ENCODE results near the gene HRH1. TPM values are rescaled to one million over a fixed set of nuclear protein-coding genes. Genes with fewer than 3 reads are reported as not detected.

HRH1 gene
- total RNA-seq, 3 donors from 2014 or later (not counting 1 experiment from before 2014, with no cell fraction given), result not detected

- H3K4me3 Mint-ChIP-seq, result peak overlapping the region; percentile 1
- no peaks in the 10 kb centered on the region for H3K27me3 ChIP-seq (ENCODE audit: control insufficient read depth, insufficient read depth, low read length)
- DNase-seq, result no peak
- H3K9me3 ChIP-seq (ENCODE audit: control insufficient read depth, insufficient read depth, low read length), result peaks cover 5% of the 10 kb centered on the region
- intact Hi-C loops (cut with micrococcal nuclease), result loop anchor here (5.0 kb wide), 1 partner anchor 368 kb away; the partner anchor contains the start of gene VGLL4
- H3K4me1 Mint-ChIP-seq, result peaks cover 31 to 51% of the 10 kb centered on the region in 2 donors
- no peak overlapping the region for H3K4me3 ChIP-seq (ENCODE audit: low read length)
- H3K27me3 Mint-ChIP-seq (ENCODE audit: low read depth in 2 of 2), result no peaks in the 10 kb centered on the region
- TF ChIP-seq, protein P1, sequence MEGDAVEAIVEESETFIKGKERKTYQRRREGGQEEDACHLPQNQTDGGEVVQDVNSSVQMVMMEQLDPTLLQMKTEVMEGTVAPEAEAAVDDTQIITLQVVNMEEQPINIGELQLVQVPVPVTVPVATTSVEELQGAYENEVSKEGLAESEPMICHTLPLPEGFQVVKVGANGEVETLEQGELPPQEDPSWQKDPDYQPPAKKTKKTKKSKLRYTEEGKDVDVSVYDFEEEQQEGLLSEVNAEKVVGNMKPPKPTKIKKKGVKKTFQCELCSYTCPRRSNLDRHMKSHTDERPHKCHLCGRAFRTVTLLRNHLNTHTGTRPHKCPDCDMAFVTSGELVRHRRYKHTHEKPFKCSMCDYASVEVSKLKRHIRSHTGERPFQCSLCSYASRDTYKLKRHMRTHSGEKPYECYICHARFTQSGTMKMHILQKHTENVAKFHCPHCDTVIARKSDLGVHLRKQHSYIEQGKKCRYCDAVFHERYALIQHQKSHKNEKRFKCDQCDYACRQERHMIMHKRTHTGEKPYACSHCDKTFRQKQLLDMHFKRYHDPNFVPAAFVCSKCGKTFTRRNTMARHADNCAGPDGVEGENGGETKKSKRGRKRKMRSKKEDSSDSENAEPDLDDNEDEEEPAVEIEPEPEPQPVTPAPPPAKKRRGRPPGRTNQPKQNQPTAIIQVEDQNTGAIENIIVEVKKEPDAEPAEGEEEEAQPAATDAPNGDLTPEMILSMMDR (IDR thresholded peaks at IDR 0.05), result no peak
- H3K27ac Mint-ChIP-seq, result peak overlapping the region; percentile 97
- peaks cover 23% of the 10 kb centered on the region for H3K4me1 ChIP-seq (ENCODE audit: control insufficient read depth, insufficient read depth, low read length)
- WGBS (ENCODE audit: insufficient coverage), result 88% methylated on average over 5 of the region's 6 CpGs
- no peak for ATAC-seq
- H3K36me3 Mint-ChIP-seq, result no peaks in the 10 kb centered on the region
- H3K36me3 ChIP-seq (ENCODE audit: control insufficient read depth, insufficient read depth, low read length), result no peaks in the 10 kb centered on the region
- H3K9me3 Mint-ChIP-seq, result no peaks in the 10 kb centered on the region
- H3K27ac ChIP-seq (ENCODE audit: low read length), result no peak overlapping the region
These were observed 120.4 kb downstream of the HRH1 start for GRCh38 chr3:11274566-11275142.

- intact Hi-C loops (cut with micrococcal nuclease), result no loop called here
- no peaks in the 10 kb centered on the region for H3K9me3 Mint-ChIP-seq
- peaks cover 5% of the 10 kb centered on the region for H3K9me3 ChIP-seq (ENCODE audit: control insufficient read depth, insufficient read depth, low read length)
- peaks cover 23% of the 10 kb centered on the region for H3K4me1 ChIP-seq (ENCODE audit: control insufficient read depth, insufficient read depth, low read length)
- 68% methylated on average over 1 of the region's 2 CpGs for WGBS (ENCODE audit: insufficient coverage)
- peak overlapping the region in 1 of 2 donors; percentile 3 for H3K27ac Mint-ChIP-seq
- H3K4me3 Mint-ChIP-seq, result peak overlapping the region; percentile 4
- H3K36me3 Mint-ChIP-seq, result no peaks in the 10 kb centered on the region
- H3K4me1 Mint-ChIP-seq, result peaks cover 31 to 51% of the 10 kb centered on the region in 2 donors
- TF ChIP-seq, protein P1 (IDR thresholded peaks at IDR 0.05), result no peak
- peaks cover 3% of the 10 kb centered on the region for H3K36me3 ChIP-seq (ENCODE audit: control insufficient read depth, insufficient read depth, low read length)
- H3K27me3 ChIP-seq (ENCODE audit: control insufficient read depth, insufficient read depth, low read length), result no peaks in the 10 kb centered on the region
- no peak overlapping the region for H3K4me3 ChIP-seq (ENCODE audit: low read length)
- H3K27ac ChIP-seq (ENCODE audit: low read length), result no peak overlapping the region
- DNase-seq (no peak), ATAC-seq (no peak)
- H3K27me3 Mint-ChIP-seq (ENCODE audit: low read depth in 2 of 2), result no peaks in the 10 kb centered on the region
These were observed 121.6 kb downstream of the HRH1 start for GRCh38 chr3:11275926-11276325.

DNA sequence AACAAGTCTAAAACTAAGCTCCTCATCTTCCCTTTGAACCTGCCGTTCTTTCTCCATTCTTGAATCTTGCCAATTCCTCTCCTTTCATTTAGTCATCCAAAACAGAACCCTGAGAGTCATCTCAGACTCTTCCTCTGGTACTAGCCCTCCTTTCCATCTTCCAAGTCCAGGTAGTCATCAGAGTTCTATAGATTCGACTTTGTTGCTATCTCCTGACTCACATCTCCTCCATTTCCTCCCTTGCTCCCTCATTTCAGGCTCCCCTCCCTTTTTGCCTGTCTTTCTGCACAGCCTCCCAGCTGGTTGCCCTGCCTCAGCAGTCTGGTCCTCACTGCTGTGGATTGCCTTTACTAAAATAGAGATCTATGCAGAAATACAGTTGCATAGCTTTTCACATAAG is 122.6 kb downstream of the HRH1 start:
- no peak overlapping the region for H3K4me3 Mint-ChIP-seq
- Histone ChIP-seq H3K36me3 (ENCODE audit: control insufficient read depth, insufficient read depth, low read length) (peaks cover 6% of the 10 kb centered on the region), H3K4me3 (ENCODE audit: low read length) (no peak overlapping the region), H3K4me1 (ENCODE audit: control insufficient read depth, insufficient read depth, low read length) (peaks cover 20% of the 10 kb centered on the region), H3K27me3 (ENCODE audit: control insufficient read depth, insufficient read depth, low read length) (no peaks in the 10 kb centered on the region), H3K27ac (ENCODE audit: low read length) (no peak overlapping the region), H3K9me3 (ENCODE audit: control insufficient read depth, insufficient read depth, low read length) (peaks cover 5% of the 10 kb centered on the region)
- no peak for DNase-seq
- H3K4me1 Mint-ChIP-seq, result peaks cover 27 to 49% of the 10 kb centered on the region in 2 donors
- no peak for ATAC-seq
- H3K27me3 Mint-ChIP-seq (ENCODE audit: low read depth in 2 of 2), result no peaks in the 10 kb centered on the region
- 94% methylated on average over 2 of the region's 2 CpGs for WGBS (ENCODE audit: insufficient coverage)
- H3K27ac Mint-ChIP-seq, result no peak overlapping the region
- TF ChIP-seq, protein P1 (IDR thresholded peaks at IDR 0.05), result no peak
- H3K9me3 Mint-ChIP-seq, result no peaks in the 10 kb centered on the region
- intact Hi-C loops (cut with micrococcal nuclease), result no loop called here
- no peaks in the 10 kb centered on the region for H3K36me3 Mint-ChIP-seq
